GM18870 (cell line): ENCODE results near the gene SKP2.
"Not testable (repeated sequence)": the region's sequence is repeated elsewhere in the genome, so short reads cannot be mapped to it uniquely, and the experiment has no call there.

Source experiments
- ATAC-seq: cut with Tn5 transposase; IDR thresholded peaks from one replicate; pipeline ENCODE4 v1.9.1; 2021; ENCODE audit warnings: moderate library complexity; ENCODE audit not compliant: unreplicated experiment

Gene SKP2

DNA sequence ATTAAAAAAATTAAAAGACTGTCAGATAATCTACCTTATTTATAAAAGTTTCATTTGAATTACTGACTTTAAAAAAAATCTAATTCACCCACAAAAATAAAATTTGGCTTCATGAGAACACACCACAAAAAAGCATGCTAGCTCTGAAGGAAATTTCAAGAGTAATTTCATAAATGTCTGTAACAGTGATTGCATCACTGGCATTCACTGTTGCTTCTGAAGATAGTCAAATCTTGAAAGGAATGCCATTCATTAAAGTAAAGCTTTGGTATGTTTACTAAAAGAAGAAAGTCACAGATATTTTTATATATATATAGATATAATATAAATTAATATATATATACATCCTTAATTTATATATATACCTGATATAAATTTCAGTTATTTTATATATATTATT, 46.4 kb downstream of the SKP2 start:
- no peak for ATAC-seq

DNA sequence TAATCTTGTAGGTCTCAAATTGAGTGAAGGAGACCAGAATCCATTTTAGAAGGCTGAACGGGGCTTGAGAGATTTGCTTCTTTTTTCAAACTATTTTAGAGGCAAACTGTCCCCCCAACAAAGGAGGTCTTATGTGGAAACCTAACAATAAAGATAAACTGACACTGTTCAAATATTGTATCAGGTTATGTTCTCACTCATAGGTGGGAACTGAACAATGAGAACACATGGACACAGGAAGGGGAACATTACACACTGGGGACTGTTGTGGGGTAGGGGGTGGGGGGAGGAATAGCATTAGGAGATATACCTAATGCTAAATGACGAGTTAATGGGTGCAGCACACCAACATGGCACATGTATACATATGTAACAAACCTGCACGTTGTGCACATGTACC, 46.9 kb downstream of the SKP2 start:
- ATAC-seq: not testable (repeated sequence)

DNA sequence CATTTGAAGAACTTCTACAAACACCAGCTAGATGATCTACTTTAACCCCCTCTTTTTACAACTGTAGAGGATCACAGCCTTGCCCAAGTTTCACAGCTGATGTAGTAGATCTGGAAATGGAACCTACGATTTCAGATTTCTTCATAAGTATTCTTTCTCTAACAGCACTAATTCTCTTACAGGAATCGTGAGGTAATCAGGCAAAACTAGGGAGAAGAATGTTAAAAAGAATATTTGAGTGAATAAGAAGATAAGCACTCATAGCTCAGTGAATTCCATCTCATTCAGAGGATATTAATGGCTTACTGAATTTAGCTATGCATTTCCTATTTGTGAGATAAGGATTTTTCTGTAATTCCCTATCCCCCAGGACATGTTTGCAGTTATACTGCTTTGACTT, 47.7 kb downstream of the SKP2 start:
- no peak for ATAC-seq

DNA sequence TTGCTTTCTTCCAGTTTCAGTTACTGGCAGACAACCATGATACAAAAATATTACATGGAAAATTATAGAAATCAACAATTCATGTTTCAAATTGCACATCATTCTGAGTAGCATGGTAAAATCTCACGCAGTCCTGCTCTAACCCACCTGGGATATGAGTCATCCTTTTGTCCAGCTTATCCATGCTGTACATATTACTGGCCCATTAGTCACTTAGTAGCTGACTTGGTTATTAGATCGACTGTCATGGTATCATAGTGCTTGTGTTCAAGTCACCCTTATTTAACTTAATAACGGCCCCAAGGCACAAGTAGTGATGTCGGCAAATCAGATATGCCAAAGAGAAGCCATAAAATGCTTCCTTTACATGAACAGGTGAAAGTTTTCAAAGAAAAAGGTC, 48.6 kb downstream of the SKP2 start:
- ATAC-seq: no peak

DNA sequence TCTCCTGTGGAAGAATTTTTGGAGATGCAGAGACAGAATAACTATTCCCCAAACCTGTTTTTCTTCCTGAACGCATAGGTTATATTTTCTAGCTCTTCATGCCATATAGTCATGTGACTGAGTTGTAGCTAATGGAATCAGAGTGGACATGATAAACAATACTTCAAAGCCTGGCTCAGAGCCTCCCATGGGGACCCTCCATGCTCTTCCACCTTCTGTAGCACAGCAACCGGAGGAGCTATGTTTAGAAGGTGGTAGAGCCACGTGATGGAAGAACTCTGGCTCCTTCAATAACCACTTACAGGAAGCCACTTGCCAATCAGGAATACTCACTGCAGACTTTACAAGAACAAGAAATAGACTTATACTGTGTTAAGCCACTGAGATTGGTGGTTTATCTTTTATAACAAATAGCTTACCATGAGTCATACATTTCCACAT, 50.6 kb downstream of the SKP2 start:
- ATAC-seq: no peak

DNA sequence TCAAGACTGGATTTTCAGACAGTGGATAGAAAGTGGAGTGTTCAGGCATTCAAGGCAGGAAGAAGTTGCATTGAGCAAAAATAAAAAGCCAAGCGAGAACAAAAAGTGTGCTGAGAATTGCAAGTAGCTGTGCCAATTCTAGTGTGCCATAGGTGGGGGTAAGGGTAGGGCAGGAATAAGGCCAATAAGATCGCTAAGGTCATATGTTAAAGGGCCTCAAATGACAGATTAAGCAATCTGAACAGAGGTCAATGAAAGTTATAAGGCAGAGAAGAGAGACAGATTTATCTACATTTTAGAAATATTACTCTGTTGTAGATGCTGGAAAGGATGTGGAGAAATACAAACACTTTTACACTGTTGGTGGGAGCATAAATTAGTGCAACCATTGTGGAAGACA, 53.4 kb downstream of the SKP2 start:
- ATAC-seq: no peak

DNA sequence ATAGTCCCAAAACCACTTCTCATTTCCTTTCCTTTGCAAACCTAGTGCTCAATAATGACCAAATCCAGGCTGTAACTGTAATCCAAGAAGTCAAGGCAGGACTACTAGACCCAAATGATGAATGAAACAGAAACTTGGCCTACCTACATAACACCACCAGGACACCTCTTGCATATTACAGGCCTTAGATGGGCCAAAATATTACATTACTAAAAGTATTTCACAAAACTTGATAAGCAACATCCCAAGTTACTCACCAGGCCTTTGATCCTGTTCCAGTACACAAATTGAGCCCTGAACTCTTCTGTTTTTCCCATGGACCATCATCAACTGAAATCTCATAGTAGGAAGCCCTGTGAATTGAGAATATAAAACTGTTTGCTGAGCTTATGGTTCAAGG, 55.0 kb downstream of the SKP2 start:
- no peak for ATAC-seq

DNA sequence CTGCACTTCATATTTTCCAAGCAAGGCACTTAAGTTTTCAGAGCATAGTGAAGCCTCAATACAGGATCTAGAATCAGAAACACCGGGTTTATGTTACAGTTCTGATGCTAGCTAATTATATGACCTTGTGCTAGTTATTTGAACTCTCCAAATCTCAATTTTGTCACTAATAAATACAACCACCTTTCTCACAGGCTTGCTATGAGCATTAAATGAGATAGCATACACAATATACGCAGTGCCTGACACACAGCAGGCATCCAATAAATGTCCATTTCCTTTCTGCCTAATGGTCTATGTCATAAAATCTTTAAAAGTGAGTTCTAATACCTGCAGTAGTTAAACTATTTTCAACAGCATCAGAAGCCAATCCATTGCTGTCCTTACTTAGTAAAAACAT, 56.9 kb downstream of the SKP2 start:
- ATAC-seq: no peak

DNA sequence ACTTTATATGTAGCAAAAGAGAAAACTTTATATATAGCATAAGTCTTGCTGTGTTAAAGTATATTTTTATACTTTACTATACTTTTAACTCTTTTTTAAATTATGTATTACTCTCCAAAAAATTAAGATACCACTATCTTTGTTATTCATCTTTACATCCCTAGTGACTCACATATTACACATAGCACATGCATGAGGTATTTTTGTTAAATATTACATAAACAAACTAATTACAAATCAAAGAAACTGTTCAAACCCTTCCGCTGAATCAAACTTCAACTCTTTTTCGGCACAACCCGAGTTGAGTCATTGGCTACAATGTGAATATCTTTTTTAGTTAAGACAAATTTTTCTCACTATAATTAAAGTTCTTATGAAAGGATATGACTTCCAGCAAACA, 57.8 kb downstream of the SKP2 start:
- no peak for ATAC-seq

DNA sequence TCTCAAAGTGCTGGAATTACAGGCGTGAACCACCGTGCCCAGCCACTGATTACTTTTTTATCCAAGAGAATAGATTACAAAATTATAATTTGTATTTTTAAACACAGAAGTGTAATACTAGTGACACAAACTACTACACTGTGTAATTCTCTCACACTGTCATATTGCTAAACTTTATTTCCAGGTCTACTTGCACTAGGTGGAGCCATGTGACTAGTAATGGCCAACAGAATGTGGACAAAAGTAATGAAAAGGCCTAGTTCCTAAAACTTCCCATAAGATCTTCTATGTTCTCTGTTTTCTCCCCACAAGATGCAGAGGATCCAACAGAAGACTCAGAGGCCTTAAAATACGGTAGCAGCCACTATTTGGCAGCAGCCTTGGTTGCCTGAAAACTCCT, 62.5 kb downstream of the SKP2 start:
- no peak for ATAC-seq

DNA sequence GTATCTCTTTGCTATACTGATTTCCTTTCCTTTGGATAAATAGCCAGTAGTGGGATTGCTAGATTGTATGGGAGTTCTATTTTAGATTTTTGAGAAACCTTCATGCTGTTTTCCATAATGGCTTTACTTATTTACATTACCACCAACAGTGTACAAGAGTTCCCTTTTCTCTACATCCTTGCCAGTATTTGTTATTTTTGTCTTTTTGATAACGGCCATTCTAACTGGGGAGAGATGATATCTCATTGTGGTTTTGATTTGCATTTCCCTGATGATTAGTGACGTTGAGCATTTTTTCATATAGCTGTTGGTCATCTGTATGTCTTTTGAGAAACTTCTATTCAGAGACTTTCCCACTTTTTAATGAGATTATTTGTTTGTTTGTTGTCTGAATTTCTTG, 64.0 kb downstream of the SKP2 start:
- no peak for ATAC-seq

DNA sequence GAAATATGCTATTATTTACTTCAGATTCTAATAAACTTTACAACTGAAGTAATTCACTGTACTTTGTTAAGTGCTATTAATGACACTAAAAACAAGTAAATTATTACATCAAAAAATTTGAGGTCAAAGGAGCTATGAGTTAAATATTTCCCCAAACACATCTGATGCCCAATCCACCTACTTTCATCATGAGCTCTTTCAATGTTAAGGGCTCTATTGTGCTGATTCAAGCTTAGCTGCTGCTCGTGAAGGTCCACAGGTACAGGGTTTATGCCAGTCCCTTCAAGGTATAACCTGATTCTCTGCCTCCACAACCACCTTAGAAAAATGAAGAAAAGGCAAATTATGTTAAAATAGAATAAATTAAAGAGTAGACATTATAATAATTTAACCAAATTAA, 65.7 kb downstream of the SKP2 start:
- no peak for ATAC-seq

DNA sequence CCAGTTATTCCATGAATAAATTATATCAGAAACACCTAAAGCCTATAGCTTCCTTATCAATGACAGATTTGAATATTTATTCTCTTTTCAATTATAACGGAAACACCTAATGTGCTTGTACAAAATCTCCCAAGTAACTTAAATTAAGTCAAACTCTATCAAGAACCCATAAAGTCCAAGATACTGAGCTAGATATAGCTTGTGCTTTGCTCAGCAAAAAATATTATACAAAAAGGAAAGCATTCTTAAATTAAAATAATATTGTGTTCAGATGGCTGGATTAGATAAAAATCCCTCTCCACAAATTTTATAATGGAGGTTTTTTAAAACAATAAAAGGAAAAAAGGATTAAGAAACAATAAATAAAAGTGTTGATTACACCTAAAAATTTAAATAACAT, 66.1 kb downstream of the SKP2 start:
- no peak for ATAC-seq

DNA sequence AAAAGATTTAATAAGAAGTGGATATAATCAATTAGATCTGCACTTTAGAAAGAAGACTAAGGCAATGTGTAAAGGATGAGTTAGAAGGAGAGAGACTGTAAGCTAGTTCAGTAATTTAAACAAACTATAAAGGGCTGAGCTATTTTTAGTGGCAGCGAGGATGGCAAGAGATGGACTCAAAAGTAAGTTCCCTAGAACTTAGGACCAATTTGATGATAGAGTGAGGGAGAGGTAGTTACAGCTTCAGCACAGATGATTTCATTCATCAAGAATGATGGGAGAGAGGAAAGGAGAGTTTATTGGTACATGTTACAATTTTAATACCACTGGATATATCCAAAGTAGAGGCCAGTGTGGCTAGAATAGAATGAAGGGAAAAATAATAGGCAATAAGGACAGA, 70.7 kb downstream of the SKP2 start:
- no peak for ATAC-seq

DNA sequence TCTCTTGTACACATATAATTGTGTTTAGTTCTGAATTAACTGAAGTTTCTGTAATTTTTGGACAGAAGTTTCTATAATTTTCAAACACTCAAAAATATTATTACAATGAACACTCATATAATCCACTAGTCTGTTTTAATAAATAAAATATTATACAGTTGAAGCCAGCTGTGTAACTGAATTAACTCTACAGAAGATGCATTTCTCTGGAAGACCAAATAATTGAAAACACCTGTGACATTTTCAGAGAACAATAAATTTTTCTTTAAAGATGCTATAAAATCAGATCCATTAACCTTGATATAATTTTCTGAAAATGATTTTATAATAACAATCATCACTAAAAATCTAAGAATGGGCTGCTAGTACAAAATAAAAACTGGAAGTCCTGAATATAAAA, 75.1 kb downstream of the SKP2 start:
- ATAC-seq: no peak

DNA sequence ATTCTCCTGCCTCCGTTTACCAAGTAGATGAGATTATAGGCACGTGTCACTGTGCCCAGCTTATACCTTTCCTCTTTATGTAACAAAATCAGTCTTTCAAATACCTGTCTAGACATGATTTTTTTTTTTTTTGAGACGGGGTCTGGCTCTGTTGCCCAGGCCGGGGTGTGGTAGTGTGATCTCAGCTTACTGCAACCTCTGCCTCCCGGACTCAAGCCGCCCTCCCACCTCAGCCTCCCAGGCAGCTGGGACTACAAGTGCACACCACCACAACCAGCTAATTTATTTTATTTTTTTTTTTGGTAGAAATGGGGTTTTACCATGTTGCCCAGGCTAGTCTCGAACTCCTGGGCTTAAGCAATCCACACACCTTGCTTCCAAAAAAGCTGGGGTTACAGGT, 76.6 kb downstream of the SKP2 start:
- no peak for ATAC-seq

DNA sequence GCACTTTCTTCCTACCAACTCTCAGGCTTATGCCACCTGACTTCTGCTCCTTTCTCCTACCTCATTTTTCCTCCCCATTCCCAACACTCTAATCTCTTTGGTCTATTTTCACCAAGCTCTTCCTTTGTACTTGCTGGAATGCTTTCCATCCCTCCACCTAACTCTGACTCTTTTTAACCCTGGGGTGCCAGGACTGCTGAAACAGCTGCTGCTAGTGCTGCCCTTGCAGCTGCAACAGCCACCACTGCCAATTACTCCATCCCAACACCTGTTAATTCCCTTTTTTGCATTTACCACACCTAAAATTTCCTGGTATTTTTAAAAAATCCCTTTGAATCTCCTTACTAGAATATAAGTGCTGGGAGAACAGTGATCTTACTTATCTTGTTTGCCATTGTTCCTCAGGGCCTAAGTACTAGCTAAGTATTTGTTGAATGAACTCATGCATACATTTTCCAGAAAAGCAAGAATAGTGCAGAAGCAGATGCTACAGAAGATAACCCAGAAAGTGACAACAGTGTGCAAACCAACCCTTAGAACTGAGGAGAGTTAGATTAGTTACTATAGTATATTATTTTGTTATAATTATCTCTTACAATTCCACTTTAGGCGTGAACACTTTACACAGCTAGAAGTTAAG, 78.4 kb downstream of the SKP2 start:
- ATAC-seq: no peak

DNA sequence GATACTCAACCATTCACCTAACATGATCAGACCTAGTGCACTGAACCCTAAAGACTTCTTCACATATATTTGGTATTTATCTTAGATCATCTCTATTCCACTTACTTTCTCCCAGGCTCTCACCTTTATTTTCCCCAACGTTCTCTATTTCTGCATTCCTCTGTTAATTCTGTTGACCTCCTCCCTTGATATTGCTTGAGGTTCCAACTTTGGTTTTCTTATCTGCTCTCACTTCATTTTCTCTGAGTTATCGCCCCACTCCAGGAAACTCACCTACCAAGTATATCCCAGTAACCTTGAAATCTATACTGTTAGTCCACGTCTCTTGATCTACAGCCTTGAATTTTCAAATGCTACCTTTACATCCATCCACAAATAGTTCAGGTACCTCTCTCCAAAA, 80.6 kb downstream of the SKP2 start:
- ATAC-seq: no peak
